C4-2B (cell line): Measurements from ENCODE around the gene KCNQ5.

ENCODE experiments used
- ZFX ChIP-seq: fragments of 450-650 bp; IDR thresholded peaks from 2 replicates; pipeline ENCODE4 v1.6.1; 2017
- TF ChIP-seq, protein P1 (sequence below): fragments of 450-650 bp; conservative IDR thresholded peaks from 2 replicates; pipeline ENCODE4 v1.5.1; 2017; ENCODE audit warnings: mild to moderate bottlenecking

DNA sequence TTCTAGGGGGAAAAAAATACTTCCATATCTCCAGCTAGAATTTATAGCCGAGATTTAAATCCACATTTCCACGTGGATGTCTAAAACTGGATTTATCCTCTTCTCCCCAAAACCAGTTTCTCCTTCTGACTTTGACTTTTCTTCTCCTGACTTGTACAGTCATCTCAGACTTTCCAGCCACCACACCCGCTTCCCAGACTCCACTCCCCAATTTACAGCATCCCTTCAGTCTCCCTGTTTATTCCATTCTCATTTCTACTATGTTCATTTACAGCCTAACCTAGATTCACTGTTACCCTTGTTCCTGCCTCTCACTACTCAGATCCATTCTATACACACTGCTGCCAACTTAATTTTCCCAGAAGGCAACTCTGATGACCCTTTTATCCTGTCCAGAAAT, 378.6 kb downstream of the KCNQ5 start:
- TF ChIP-seq, protein P1, sequence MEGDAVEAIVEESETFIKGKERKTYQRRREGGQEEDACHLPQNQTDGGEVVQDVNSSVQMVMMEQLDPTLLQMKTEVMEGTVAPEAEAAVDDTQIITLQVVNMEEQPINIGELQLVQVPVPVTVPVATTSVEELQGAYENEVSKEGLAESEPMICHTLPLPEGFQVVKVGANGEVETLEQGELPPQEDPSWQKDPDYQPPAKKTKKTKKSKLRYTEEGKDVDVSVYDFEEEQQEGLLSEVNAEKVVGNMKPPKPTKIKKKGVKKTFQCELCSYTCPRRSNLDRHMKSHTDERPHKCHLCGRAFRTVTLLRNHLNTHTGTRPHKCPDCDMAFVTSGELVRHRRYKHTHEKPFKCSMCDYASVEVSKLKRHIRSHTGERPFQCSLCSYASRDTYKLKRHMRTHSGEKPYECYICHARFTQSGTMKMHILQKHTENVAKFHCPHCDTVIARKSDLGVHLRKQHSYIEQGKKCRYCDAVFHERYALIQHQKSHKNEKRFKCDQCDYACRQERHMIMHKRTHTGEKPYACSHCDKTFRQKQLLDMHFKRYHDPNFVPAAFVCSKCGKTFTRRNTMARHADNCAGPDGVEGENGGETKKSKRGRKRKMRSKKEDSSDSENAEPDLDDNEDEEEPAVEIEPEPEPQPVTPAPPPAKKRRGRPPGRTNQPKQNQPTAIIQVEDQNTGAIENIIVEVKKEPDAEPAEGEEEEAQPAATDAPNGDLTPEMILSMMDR: no peak
- TF ChIP-seq ZFX: no peak
